Peyer's patch (tissue), 4 donors: ENCODE results near the gene TRIM47.
"Not testable (repeated sequence)": the region's sequence is repeated elsewhere in the genome, so short reads cannot be mapped to it uniquely, and the experiment has no call there.

Source experiments
- POLR2A ChIP-seq, 2 donors: fragments of 450-650 bp; IDR thresholded peaks; one replicate each; pipeline ENCODE4 v1.5.1; 2017; ENCODE audit warnings: antibody characterized with exemption in 2 of 2, mild to moderate bottlenecking in 2 of 2, moderate library complexity in 2 of 2
- TF ChIP-seq, protein P1 (sequence below), 6 experiments: fragments of 450-650 bp in 4 of 6; fragments of 200-600 bp in 2 of 6; sonication (generic) in 1 of 6; IDR thresholded peaks; one replicate each; pipeline ENCODE4 v1.5.1; 2017 to 2019; ENCODE audit warnings: antibody characterized with exemption in 6 of 6, mild to moderate bottlenecking in 3 of 6, moderate library complexity in 1 of 6

DNA sequence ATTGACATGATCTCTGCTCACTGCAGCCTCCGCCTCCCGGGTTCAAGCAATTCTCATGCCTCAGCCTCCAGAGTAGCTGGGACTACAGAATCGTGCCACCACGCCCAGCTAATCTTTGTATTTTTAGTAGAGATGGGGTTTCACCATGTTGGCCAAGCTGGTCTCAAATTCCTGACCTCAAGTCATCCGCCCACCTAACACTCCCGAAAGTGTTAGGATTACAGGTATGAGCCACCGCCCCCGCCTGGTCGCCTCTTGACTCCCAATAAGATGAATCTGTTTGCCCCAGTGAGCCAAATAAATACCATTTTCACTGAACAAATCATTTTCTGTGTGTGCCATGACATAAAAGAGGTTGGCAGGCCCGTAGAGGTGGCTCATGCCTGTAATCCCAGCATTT is 19.0 kb downstream of the TRIM47 start:
- TF ChIP-seq, protein P1, sequence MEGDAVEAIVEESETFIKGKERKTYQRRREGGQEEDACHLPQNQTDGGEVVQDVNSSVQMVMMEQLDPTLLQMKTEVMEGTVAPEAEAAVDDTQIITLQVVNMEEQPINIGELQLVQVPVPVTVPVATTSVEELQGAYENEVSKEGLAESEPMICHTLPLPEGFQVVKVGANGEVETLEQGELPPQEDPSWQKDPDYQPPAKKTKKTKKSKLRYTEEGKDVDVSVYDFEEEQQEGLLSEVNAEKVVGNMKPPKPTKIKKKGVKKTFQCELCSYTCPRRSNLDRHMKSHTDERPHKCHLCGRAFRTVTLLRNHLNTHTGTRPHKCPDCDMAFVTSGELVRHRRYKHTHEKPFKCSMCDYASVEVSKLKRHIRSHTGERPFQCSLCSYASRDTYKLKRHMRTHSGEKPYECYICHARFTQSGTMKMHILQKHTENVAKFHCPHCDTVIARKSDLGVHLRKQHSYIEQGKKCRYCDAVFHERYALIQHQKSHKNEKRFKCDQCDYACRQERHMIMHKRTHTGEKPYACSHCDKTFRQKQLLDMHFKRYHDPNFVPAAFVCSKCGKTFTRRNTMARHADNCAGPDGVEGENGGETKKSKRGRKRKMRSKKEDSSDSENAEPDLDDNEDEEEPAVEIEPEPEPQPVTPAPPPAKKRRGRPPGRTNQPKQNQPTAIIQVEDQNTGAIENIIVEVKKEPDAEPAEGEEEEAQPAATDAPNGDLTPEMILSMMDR (IDR thresholded peaks at IDR 0.05) = not testable (repeated sequence)
- not testable (repeated sequence) for TF ChIP-seq POLR2A (IDR thresholded peaks at IDR 0.05)
